Measurements from ENCODE around the gene CUL4B. TPM values are rescaled to one million over a fixed set of nuclear protein-coding genes. Genes with fewer than 3 reads are reported as not detected.

Gene CUL4B
- total RNA-seq, 1 donor = 76.1 TPM

GRCh38 chrX:120570011-120570600, 9.3 kb upstream of the CUL4B start:
- TF ChIP-seq CTCF (IDR thresholded peaks at IDR 0.05; ENCODE audit: insufficient read depth, low read length) = no peak
- no peak for DNase-seq (ENCODE audit: low read depth)
- H3K4me3 ChIP-seq (ENCODE audit: low read depth, low read length) = no peak overlapping the region

GRCh38 chrX:120568609-120569008, 7.8 kb upstream of the CUL4B start:
- H3K4me3 ChIP-seq (ENCODE audit: low read depth, low read length) = no peak overlapping the region
- no peak for TF ChIP-seq CTCF (IDR thresholded peaks at IDR 0.05; ENCODE audit: insufficient read depth, low read length)
- no peak for DNase-seq (ENCODE audit: low read depth)

DNA sequence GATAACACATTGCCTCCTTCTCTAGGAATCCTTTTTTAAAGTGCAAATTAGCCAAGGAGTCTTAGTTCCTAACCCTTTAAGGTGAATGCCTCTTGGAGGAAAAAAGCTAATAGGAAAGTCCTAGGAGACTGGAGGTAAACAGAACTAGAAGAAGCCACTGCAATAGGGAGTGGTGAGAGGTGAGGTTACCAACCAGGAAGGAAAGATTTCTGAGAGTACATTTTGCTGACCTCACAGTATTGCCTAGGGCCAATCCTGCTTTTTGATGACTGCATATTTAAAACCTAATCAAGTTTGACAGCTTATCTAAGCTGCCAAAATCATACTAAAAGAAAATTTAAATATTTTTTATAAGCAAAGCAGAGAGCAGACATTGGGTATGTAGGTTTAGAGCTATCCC, 7.3 kb upstream of the CUL4B start:
- H3K4me3 ChIP-seq (ENCODE audit: low read depth, low read length) = no peak overlapping the region
- DNase-seq (ENCODE audit: low read depth) = no peak
- TF ChIP-seq CTCF (IDR thresholded peaks at IDR 0.05; ENCODE audit: insufficient read depth, low read length) = no peak

DNA sequence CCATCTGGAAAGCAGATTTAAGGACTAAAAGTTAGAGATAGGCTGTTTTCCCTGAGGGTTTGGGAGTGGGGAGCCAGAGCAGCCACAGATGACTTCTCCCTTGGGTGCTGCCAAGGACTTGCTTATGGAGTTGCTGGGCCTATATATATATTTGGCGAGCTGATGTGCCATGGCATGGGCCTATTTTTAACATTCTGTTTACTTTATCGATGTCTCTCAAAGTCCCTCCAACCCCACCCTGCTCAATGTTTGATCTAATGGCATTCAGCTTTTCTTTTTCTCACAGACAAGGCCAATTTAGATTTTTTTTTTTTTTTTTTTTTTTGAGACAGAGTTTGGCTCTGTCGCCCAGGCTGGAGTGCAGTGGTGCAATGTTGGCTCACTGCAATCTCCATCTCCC, 6.1 kb upstream of the CUL4B start:
- DNase-seq (ENCODE audit: low read depth) = no peak
- no peak for TF ChIP-seq CTCF (IDR thresholded peaks at IDR 0.05; ENCODE audit: insufficient read depth, low read length)
- no peak overlapping the region for H3K4me3 ChIP-seq (ENCODE audit: low read depth, low read length)

DNA sequence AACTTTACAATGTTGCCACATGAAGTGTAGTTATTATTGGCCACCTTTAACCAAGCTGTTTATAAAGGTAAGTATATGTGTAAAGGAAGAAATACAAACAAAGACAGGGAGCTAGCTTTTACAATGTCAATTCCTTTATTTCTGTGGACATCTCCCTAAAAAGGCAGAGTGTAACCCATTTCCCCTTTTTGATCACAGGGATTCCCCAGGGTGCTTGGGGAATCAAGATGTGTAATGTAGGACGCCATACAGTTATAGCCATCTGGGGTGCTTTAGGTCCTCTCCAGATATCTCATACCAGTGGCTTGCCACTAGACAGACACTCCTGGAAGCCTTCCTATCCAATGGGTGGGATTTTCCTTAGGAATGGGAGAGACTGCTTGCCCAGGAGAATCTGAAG, 4.2 kb upstream of the CUL4B start:
- H3K4me3 ChIP-seq (ENCODE audit: low read depth, low read length) = no peak overlapping the region
- TF ChIP-seq CTCF (IDR thresholded peaks at IDR 0.05; ENCODE audit: insufficient read depth, low read length) = no peak
- no peak for DNase-seq (ENCODE audit: low read depth)

DNA sequence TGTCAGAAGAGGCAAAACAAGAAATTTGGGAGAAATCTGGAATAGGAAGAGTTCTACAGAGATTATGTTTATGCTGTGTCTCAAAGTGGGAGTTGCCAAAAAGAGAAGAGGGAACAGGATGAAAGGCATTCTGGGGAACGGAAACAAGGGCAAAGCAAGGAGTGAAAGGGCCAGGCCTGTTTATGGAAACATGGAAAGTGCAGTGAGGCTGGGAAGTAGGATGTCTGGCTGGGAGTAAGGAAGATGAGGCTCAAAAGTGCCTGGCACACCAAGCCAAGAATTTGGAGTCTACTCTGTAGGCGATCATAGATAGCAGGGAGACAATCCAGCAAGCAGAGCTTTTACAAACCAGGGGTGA, 1.8 kb upstream of the CUL4B start:
- no peak overlapping the region for H3K4me3 ChIP-seq (ENCODE audit: low read depth, low read length)
- no peak for DNase-seq (ENCODE audit: low read depth)
- no peak for TF ChIP-seq CTCF (IDR thresholded peaks at IDR 0.05; ENCODE audit: insufficient read depth, low read length)

Data from fibroblast of the aortic adventitia (primary cell).